Measurements from ENCODE around the gene TMEM217.

The TMEM217 gene

DNA sequence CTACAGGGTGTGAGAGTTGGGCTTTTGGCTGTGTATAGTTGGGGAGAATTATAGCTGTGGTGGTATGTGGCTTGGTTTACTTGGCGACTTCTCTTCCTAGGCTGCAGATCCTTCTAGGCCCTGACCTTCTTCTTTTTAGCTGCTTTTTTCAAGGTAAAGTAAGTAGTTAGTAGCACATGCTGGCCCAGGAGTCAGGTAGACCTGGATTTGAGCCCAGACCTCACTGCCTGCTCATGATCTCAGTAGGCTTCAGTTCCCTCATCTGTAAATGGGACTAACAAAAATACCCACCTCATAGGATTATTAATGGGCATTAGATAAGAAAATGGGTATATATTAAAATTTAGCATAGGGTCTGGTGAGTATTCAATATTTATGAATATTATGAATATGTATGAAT is 17.4 kb upstream of the TMEM217 start:
- no peaks in the 10 kb centered on the region for H3K27me3 ChIP-seq (replicated peaks)
- in situ Hi-C loops (cut with HindIII; ENCODE audit: low pct_ligation_motif_present, low sequenced_read_pairs), result no loop called here
- TF ChIP-seq, protein P1, sequence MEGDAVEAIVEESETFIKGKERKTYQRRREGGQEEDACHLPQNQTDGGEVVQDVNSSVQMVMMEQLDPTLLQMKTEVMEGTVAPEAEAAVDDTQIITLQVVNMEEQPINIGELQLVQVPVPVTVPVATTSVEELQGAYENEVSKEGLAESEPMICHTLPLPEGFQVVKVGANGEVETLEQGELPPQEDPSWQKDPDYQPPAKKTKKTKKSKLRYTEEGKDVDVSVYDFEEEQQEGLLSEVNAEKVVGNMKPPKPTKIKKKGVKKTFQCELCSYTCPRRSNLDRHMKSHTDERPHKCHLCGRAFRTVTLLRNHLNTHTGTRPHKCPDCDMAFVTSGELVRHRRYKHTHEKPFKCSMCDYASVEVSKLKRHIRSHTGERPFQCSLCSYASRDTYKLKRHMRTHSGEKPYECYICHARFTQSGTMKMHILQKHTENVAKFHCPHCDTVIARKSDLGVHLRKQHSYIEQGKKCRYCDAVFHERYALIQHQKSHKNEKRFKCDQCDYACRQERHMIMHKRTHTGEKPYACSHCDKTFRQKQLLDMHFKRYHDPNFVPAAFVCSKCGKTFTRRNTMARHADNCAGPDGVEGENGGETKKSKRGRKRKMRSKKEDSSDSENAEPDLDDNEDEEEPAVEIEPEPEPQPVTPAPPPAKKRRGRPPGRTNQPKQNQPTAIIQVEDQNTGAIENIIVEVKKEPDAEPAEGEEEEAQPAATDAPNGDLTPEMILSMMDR (IDR thresholded peaks at IDR 0.05; ENCODE audit: low read depth, low read length, missing control alignments), result no peak
- peaks cover 5% of the 10 kb centered on the region for H3K36me3 ChIP-seq (replicated peaks)
- no peak for DNase-seq
- no peak overlapping the region for H3K27ac ChIP-seq
- H3K4me3 ChIP-seq (ENCODE audit: low read depth, low read length), result no peak overlapping the region

DNA sequence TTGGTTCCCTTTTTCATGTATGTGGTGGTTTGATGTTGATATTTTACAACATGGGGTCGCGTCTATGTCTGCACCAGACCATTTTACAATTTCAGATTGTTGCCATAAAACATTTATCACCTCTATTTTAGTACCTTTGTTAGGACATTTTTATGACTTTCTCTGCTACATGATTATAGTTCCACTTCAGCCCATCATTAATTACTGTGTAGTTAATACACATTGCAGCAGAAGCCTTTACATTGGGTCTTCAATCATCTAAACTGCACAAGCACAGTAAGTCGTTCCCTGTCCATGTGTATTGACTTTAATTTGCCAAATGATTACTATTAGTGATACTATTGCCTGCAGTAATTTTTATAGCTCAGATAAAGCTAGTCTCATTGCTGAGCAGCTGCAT is 15.7 kb upstream of the TMEM217 start:
- TF ChIP-seq, protein P1 (IDR thresholded peaks at IDR 0.05; ENCODE audit: low read depth, low read length, missing control alignments), result no peak
- in situ Hi-C loops (cut with HindIII; ENCODE audit: low pct_ligation_motif_present, low sequenced_read_pairs), result no loop called here
- Histone ChIP-seq H3K36me3 (replicated peaks) (peaks cover 8% of the 10 kb centered on the region), H3K4me3 (ENCODE audit: low read depth, low read length) (no peak overlapping the region), H3K27ac (no peak overlapping the region), H3K27me3 (replicated peaks) (no peaks in the 10 kb centered on the region)
- DNase-seq, result no peak

DNA sequence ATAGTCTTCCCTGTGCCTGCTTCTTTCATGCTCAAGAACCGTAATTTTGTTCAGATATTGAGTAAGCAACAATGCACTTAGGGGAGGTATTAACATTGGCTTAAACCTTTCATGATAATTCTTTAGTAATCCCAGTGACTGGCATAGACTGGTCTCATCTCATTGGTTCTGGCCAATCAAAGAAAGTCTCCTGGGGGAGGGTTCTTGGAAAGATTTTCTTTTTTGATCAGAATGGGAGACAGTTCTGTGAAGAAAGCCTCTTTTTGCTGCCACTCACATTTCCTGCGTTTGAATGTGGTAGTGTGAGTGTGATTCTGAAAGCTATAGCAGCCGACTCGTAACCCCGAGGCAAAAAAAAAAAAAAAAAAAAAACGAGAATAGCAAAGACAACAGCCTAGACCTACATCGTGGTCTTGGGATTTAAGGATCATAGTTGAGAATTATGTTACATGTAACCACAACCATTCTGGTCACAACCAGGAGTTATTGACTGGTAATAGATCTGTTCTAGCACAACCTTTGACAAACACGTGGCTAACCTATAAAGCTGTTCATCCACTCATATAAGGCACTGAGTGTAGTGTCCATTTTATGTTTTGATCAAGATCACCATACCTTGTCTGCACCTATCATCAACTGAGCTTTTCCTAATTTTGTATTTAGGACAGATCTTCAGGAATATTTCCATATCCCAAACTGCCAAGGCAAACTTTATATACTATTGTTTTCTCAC is 15.1 kb upstream of the TMEM217 start:
- no peak for DNase-seq
- H3K4me3 ChIP-seq (ENCODE audit: low read depth, low read length), result no peak overlapping the region
- in situ Hi-C loops (cut with HindIII; ENCODE audit: low pct_ligation_motif_present, low sequenced_read_pairs), result no loop called here
- TF ChIP-seq, protein P1 (IDR thresholded peaks at IDR 0.05; ENCODE audit: low read depth, low read length, missing control alignments), result no peak
- no peak overlapping the region for H3K27ac ChIP-seq
- peaks cover 8% of the 10 kb centered on the region for H3K36me3 ChIP-seq (replicated peaks)
- H3K27me3 ChIP-seq (replicated peaks), result no peaks in the 10 kb centered on the region

DNA sequence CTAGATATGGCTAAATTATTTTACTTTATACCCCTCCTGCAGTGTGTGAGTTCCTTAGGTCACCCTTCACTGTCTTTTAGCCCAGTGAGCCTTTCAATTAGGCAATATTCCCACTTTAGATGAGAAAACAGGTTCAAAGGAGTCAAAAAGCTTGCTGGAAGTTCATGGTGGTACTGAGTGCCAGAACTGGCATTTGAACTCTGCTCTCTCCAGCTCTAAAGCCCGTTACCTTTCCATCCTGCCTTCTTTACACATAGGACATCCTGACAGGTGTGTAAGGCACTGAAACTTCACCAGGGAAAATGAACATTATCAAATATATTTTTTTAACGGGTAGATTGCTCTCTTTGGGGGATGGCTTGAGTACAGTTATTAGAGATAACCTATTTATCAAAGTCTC is 11.2 kb upstream of the TMEM217 start:
- no peak for DNase-seq
- no peak overlapping the region for H3K27ac ChIP-seq
- H3K4me3 ChIP-seq (ENCODE audit: low read depth, low read length), result no peak overlapping the region
- no peaks in the 10 kb centered on the region for H3K27me3 ChIP-seq (replicated peaks)
- in situ Hi-C loops (cut with HindIII; ENCODE audit: low pct_ligation_motif_present, low sequenced_read_pairs), result no loop called here
- TF ChIP-seq, protein P1 (IDR thresholded peaks at IDR 0.05; ENCODE audit: low read depth, low read length, missing control alignments), result no peak
- H3K36me3 ChIP-seq (replicated peaks), result peaks cover 8% of the 10 kb centered on the region

DNA sequence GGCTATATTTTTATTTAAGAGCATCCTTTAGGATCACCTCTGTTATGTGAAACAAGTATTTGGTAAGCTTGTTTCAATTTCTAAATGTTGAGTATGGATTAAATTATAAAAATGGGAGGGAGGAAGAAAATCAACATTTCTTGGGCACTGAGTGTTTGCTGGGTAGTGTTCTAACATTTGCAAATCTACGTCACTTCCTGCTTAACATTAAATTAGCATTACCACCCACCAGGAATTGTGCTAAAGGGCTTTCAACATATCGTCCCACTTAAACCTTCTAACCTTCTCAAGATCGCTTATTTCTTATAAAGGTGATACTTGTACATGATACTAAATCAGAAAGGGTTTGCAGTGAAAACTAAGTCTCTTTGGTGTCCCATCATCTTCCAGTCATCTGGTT is 7.9 kb upstream of the TMEM217 start:
- H3K27ac ChIP-seq, result no peak overlapping the region
- in situ Hi-C loops (cut with HindIII; ENCODE audit: low pct_ligation_motif_present, low sequenced_read_pairs), result no loop called here
- no peak for DNase-seq
- peaks cover 8% of the 10 kb centered on the region for H3K36me3 ChIP-seq (replicated peaks)
- TF ChIP-seq, protein P1 (IDR thresholded peaks at IDR 0.05; ENCODE audit: low read depth, low read length, missing control alignments), result no peak
- H3K27me3 ChIP-seq (replicated peaks), result no peaks in the 10 kb centered on the region
- no peak overlapping the region for H3K4me3 ChIP-seq (ENCODE audit: low read depth, low read length)

DNA sequence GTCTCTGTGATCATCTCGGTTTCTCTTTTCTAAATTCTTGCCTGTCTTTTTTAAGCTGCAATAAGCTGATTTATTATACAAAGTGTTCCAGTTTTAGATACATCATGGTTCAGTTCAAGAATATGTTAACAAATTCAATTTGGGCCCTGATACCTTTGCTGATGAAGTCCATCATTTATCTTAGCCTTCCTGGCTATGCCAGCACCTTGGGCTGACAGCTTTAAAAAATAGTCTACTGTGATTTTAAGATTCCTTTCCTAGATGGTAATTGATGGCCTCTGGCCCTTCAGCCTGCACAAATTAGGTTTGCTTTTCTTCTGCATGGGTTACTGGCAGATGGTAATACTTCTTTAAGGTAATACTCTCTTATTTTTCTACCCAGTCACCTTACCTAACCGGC is 7.1 kb upstream of the TMEM217 start:
- in situ Hi-C loops (cut with HindIII; ENCODE audit: low pct_ligation_motif_present, low sequenced_read_pairs), result no loop called here

More for the DNA sequence above, 7.1 kb upstream of the TMEM217 start:
- Histone ChIP-seq H3K27ac (no peak overlapping the region), H3K36me3 (replicated peaks) (peaks cover 7% of the 10 kb centered on the region), H3K4me3 (ENCODE audit: low read depth, low read length) (no peak overlapping the region), H3K27me3 (replicated peaks) (no peaks in the 10 kb centered on the region)
- TF ChIP-seq, protein P1 (IDR thresholded peaks at IDR 0.05; ENCODE audit: low read depth, low read length, missing control alignments), result no peak
- no peak for DNase-seq
